ENCODE results near the gene MSH5. TPM values are rescaled to one million over a fixed set of nuclear protein-coding genes. Genes with fewer than 3 reads are reported as not detected.

Gene MSH5
- total RNA-seq, 2 donors from 2014 or later: 13.3 to 34.2 TPM

Small RNA genes within 50 kb of the gene (microRNA-seq; reads per million reads assigned to microRNA genes)
- gene MIR4646: not detected

Other genes with a start within 250 kb of the MSH5 start
- 1 to 10 TPM; 5.6 to 6.7 TPM for gene MICB, start 241.9 kb upstream of the MSH5 start, total RNA-seq
- gene MCCD1, start 211.0 kb upstream of the MSH5 start, total RNA-seq: not detected
- 100 to 1,000 TPM; 213 to 422 TPM for gene DDX39B, start 198.0 kb upstream of the MSH5 start, total RNA-seq
- under 1 TPM; 0.57 to 0.85 TPM for gene ATP6V1G2, start 193.4 kb upstream of the MSH5 start, total RNA-seq
- gene NFKBIL1, start 192.4 kb upstream of the MSH5 start, total RNA-seq: 10 to 100 TPM; 16.1 to 18.8 TPM
- gene LTA, start 167.7 kb upstream of the MSH5 start, total RNA-seq: 1 to 10 TPM in 1 of 2 donors, under 1 TPM in 1; 0.35 to 2.4 TPM
- gene TNF, start 164.4 kb upstream of the MSH5 start, total RNA-seq: 1 to 10 TPM in 1 of 2 donors, under 1 TPM in 1; 0.48 to 1.4 TPM
- gene LTB, start 157.6 kb upstream of the MSH5 start, total RNA-seq: 1 to 10 TPM; 3.4 to 5.7 TPM
- gene LST1, start 153.7 kb upstream of the MSH5 start, total RNA-seq: 1 to 10 TPM; 4.8 to 9.2 TPM
- gene NCR3, start 147.0 kb upstream of the MSH5 start, total RNA-seq: under 1 TPM; 0.67 to 0.90 TPM
- 10 to 100 TPM in 1 of 2 donors, 1 to 10 TPM in 1; 5.0 to 20.7 TPM for gene AIF1, start 124.8 kb upstream of the MSH5 start, total RNA-seq
- 100 to 1,000 TPM; 107 to 171 TPM for gene PRRC2A, start 119.3 kb upstream of the MSH5 start, total RNA-seq
- 100 to 1,000 TPM; 266 to 337 TPM for gene BAG6, start 87.3 kb upstream of the MSH5 start, total RNA-seq
- gene APOM, start 84.1 kb upstream of the MSH5 start, total RNA-seq: 1 to 10 TPM; 1.6 to 2.4 TPM
- gene C6orf47, start 79.2 kb upstream of the MSH5 start, total RNA-seq: 10 to 100 TPM; 28.3 to 32.8 TPM
- gene GPANK1, start 75.0 kb upstream of the MSH5 start, total RNA-seq: 10 to 100 TPM; 11.0 to 14.9 TPM
- 100 to 1,000 TPM; 140 to 152 TPM for gene CSNK2B, start 73.9 kb upstream of the MSH5 start, total RNA-seq
- gene LY6G5B, start 70.0 kb upstream of the MSH5 start, total RNA-seq: 1 to 10 TPM; 4.4 to 9.0 TPM
- gene LY6G5C, start 58.9 kb upstream of the MSH5 start, total RNA-seq: 1 to 10 TPM; 1.9 to 2.8 TPM
- 10 to 100 TPM; 56.8 to 65.2 TPM for gene ABHD16A, start 36.7 kb upstream of the MSH5 start, total RNA-seq
- gene LY6G6F, start 33.1 kb upstream of the MSH5 start, total RNA-seq: not detected
- not detected for gene LY6G6D, start 24.7 kb upstream of the MSH5 start, total RNA-seq
- 1 to 10 TPM in 1 of 2 donors, not detected in 1; 2.3 TPM for gene LY6G6C, start 18.3 kb upstream of the MSH5 start, total RNA-seq
- gene MPIG6B, start 16.6 kb upstream of the MSH5 start, total RNA-seq: under 1 TPM; 0.19 to 0.57 TPM
- 10 to 100 TPM; 92.1 to 98.7 TPM for gene DDAH2, start 10.7 kb upstream of the MSH5 start, total RNA-seq
- gene CLIC1, start 3.5 kb upstream of the MSH5 start, total RNA-seq: 100 to 1,000 TPM; 622 to 646 TPM
- 1 to 10 TPM; 1.7 to 8.9 TPM for gene SAPCD1, start 22.7 kb downstream of the MSH5 start, total RNA-seq
- 10 to 100 TPM in 1 of 2 donors, 1 to 10 TPM in 1; 6.1 to 10.1 TPM for gene VWA7, start 37.3 kb downstream of the MSH5 start, total RNA-seq
- gene VARS1, start 55.7 kb downstream of the MSH5 start, total RNA-seq: 100 to 1,000 TPM in 1 of 2 donors, 10 to 100 TPM in 1; 40.8 to 136 TPM
- gene LSM2, start 67.0 kb downstream of the MSH5 start, total RNA-seq: 10 to 100 TPM; 37.6 to 61.3 TPM
- gene HSPA1L, start 75.3 kb downstream of the MSH5 start, total RNA-seq: 1 to 10 TPM in 1 of 2 donors, under 1 TPM in 1; 0.98 to 1.4 TPM
- 100 to 1,000 TPM; 248 to 397 TPM for gene HSPA1A, start 75.5 kb downstream of the MSH5 start, total RNA-seq
- gene HSPA1B, start 87.7 kb downstream of the MSH5 start, total RNA-seq: 100 to 1,000 TPM; 278 to 543 TPM
- gene NEU1, start 122.8 kb downstream of the MSH5 start, total RNA-seq: 10 to 100 TPM; 33.8 to 47.4 TPM
- gene SLC44A4, start 139.0 kb downstream of the MSH5 start, total RNA-seq: 100 to 1,000 TPM; 546 to 779 TPM
- 10 to 100 TPM; 28.4 to 52.1 TPM for gene EHMT2, start 157.7 kb downstream of the MSH5 start, total RNA-seq
- gene ZBTB12, start 162.1 kb downstream of the MSH5 start, total RNA-seq: 1 to 10 TPM; 2.0 to 4.9 TPM
- gene C2, start 187.7 kb downstream of the MSH5 start, total RNA-seq: 10 to 100 TPM in 1 of 2 donors, 1 to 10 TPM in 1; 7.8 to 15.2 TPM
- gene CFB, start 206.1 kb downstream of the MSH5 start, total RNA-seq: 10 to 100 TPM; 20.4 to 60.6 TPM
- gene NELFE, start 219.0 kb downstream of the MSH5 start, total RNA-seq: 10 to 100 TPM; 50.3 to 55.6 TPM
- gene SKIC2, start 219.2 kb downstream of the MSH5 start, total RNA-seq: 10 to 100 TPM; 52.5 to 81.1 TPM
- 10 to 100 TPM; 13.0 to 16.1 TPM for gene DXO, start 232.1 kb downstream of the MSH5 start, total RNA-seq
- gene C4A, start 242.1 kb downstream of the MSH5 start, total RNA-seq: 10 to 100 TPM; 15.9 to 23.4 TPM